Left kidney (tissue), 2 donors: Measurements from ENCODE around the gene BTF3L4. TPM values are rescaled to one million over a fixed set of nuclear protein-coding genes. Genes with fewer than 3 reads are reported as not detected.

Experiments used
- DNase-seq: peaks from one replicate; pipeline ENCODE4 v3.0.0-alpha.2; 2013
- polyA plus RNA-seq: library from polyadenylated mRNA; unstranded; fragments of 120-200 nt; gene quantifications from one replicate; pipeline ENCODE4 v1.2.1, GENCODE V29; 2013; ENCODE audit not compliant: insufficient read length

The BTF3L4 gene
- polyA plus RNA-seq, 1 donor, result 85.6 TPM

DNA sequence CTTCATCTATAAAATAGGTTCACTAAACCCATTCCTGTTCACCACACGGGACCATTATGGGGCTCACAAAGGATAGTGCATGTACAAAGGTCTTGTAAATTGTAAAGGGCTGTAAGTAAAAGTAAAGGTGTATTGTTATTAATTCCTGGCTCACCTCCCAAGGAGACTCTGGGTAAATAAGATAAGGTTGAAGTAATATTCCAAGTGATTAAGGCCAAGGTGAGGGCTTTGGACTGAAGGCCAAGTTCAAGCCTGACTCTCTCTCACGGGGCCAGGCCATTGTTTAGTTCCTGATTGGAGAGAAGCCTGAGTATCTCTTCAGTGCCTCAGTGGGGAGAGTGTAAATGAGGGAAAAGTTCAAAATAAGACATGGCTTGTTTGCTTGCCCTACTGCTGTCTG, 66.3 kb downstream of the BTF3L4 start:
- no peak for DNase-seq

DNA sequence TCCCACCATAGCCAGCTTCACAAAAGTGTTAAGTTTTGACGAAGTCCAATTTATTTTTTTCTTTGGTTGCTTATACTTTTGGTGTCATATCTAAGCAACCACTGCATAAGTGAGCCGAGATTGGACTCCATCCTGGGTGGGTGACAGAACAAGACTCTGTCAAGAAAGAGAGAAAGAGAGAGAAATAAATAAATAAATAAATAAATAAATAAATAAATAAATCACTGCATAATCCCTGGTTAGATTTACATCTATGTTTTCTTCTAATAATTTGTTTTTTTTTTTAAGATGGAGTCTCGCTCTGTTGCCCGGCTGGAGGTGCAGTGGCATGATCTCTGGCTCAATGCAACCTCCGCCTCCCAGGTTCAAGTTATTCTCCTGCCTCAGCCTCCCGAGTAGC, 67.5 kb downstream of the BTF3L4 start:
- DNase-seq, result no peak

GRCh38 chr1:52125736-52126359, 69.8 kb downstream of the BTF3L4 start:
- DNase-seq, result no peak

GRCh38 chr1:52127181-52128180, 71.4 kb downstream of the BTF3L4 start:
- DNase-seq, result peak; percentile 43

- no peak for DNase-seq
These were observed 83.9 kb downstream of the BTF3L4 start for GRCh38 chr1:52139817-52140540.

Other genes with a start within 250 kb of the BTF3L4 start
- 198 TPM for gene NRDC, start 177.6 kb upstream of the BTF3L4 start, polyA plus RNA-seq
- gene RAB3B, start 65.6 kb upstream of the BTF3L4 start, polyA plus RNA-seq, result 7.3 TPM
- gene KTI12, start 22.5 kb upstream of the BTF3L4 start, polyA plus RNA-seq, result 6.2 TPM
- gene TXNDC12, start 1.1 kb upstream of the BTF3L4 start, polyA plus RNA-seq, result 74.3 TPM
- 40.2 TPM for gene ZFYVE9, start 85.8 kb downstream of the BTF3L4 start, polyA plus RNA-seq